H9 (cell line): ENCODE measurements around the gene MRTO4. TPM values are rescaled to one million over a fixed set of nuclear protein-coding genes. Genes with fewer than 3 reads are reported as not detected.

Experiments
- DNase-seq: peaks from one replicate; pipeline ENCODE4 v3.0.0-alpha.2; 2017
- H2AFZ ChIP-seq: one replicate; pipeline ENCODE4 v1.6.1; 2013; ENCODE audit warnings: mild to moderate bottlenecking, low read length, control low read depth, moderate library complexity
- H2AK5ac ChIP-seq: 2 replicates; pipeline ENCODE4 v1.6.1; 2013; ENCODE audit warnings: low read length, control low read depth, mixed read lengths; ENCODE audit not compliant: insufficient read length
- H2BK120ac ChIP-seq: one replicate; pipeline ENCODE4 v1.6.1; 2013; ENCODE audit warnings: low read depth, mild to moderate bottlenecking, low read length, control low read depth, inconsistent platforms; ENCODE audit not compliant: poor library complexity, severe bottlenecking
- H2BK12ac ChIP-seq: 2 replicates; pipeline ENCODE4 v1.6.1; 2013; ENCODE audit warnings: low read length, control low read depth, mixed read lengths, low read depth; ENCODE audit not compliant: insufficient read length
- H2BK15ac ChIP-seq: 2 replicates; pipeline ENCODE4 v1.6.1; 2013; ENCODE audit warnings: low read depth, low read length, control low read depth
- H2BK20ac ChIP-seq: one replicate; pipeline ENCODE4 v1.6.1; 2013; ENCODE audit warnings: low read depth, mild to moderate bottlenecking, low read length, control low read depth, inconsistent platforms; ENCODE audit not compliant: poor library complexity, severe bottlenecking
- H2BK5ac ChIP-seq: 2 replicates; pipeline ENCODE4 v1.6.1; 2013; ENCODE audit warnings: low read length, control low read depth, mixed read lengths; ENCODE audit not compliant: insufficient read length
- H3K14ac ChIP-seq: 2 replicates; pipeline ENCODE4 v1.6.1; 2013; ENCODE audit warnings: low read length, control low read depth; ENCODE audit not compliant: insufficient read depth
- H3K18ac ChIP-seq: 2 replicates; pipeline ENCODE4 v1.6.1; 2013; ENCODE audit warnings: low read depth, mild to moderate bottlenecking, mixed read lengths, low read length, control low read depth; ENCODE audit not compliant: insufficient read length
- H3K23ac ChIP-seq: 2 replicates; pipeline ENCODE4 v1.6.1; 2013; ENCODE audit warnings: low read length, control low read depth, mixed read lengths, low read depth; ENCODE audit not compliant: insufficient read length
- H3K23me2 ChIP-seq: 2 replicates; pipeline ENCODE4 v1.6.1; 2013; ENCODE audit warnings: low read depth, mild to moderate bottlenecking, mixed read lengths, low read length, control low read depth; ENCODE audit not compliant: insufficient read length, poor library complexity, severe bottlenecking
- H3K27ac ChIP-seq: 2 replicates; pipeline ENCODE4 v1.5.1; 2013; ENCODE audit warnings: low read length, control low read depth, mixed read lengths, low read depth; ENCODE audit not compliant: insufficient read length
- H3K27me3 ChIP-seq: 2 replicates; pipeline ENCODE4 v1.6.1; 2013; ENCODE audit warnings: low read length, control low read depth, inconsistent platforms; ENCODE audit not compliant: insufficient read depth
- H3K4ac ChIP-seq: 2 replicates; pipeline ENCODE4 v1.6.1; 2013; ENCODE audit warnings: low read depth, mild to moderate bottlenecking, control low read depth, inconsistent platforms, low read length, moderate library complexity
- H3K4me1 ChIP-seq: 2 replicates; pipeline ENCODE4 v1.6.1; 2013; ENCODE audit warnings: low read length, control low read depth, inconsistent platforms; ENCODE audit not compliant: insufficient read depth
- H3K4me2 ChIP-seq: 2 replicates; pipeline ENCODE4 v1.6.1; 2013; ENCODE audit warnings: low read length, control low read depth, mixed read lengths; ENCODE audit not compliant: insufficient read length, insufficient read depth
- H3K56ac ChIP-seq: 2 replicates; pipeline ENCODE4 v1.6.1; 2013; ENCODE audit warnings: low read depth, mild to moderate bottlenecking, mixed read lengths, low read length, control low read depth; ENCODE audit not compliant: insufficient read length
- H3K79me1 ChIP-seq: 2 replicates; pipeline ENCODE4 v1.6.1; 2013; ENCODE audit warnings: low read depth, mild to moderate bottlenecking, moderate library complexity, low read length, control low read depth, inconsistent platforms; ENCODE audit not compliant: insufficient read depth, poor library complexity, severe bottlenecking
- H3K79me2 ChIP-seq: 2 replicates; pipeline ENCODE4 v1.6.1; 2013; ENCODE audit warnings: low read length, control low read depth, inconsistent platforms; ENCODE audit not compliant: insufficient read depth
- H3K9ac ChIP-seq: 2 replicates; pipeline ENCODE4 v1.6.1; 2013; ENCODE audit warnings: low read length, control low read depth, mixed read lengths; ENCODE audit not compliant: insufficient read length; ENCODE audit errors: extremely low read depth
- H3K9me3 ChIP-seq: one replicate; pipeline ENCODE4 v1.6.1; 2013; ENCODE audit warnings: low read depth, low read length, inconsistent platforms; ENCODE audit not compliant: control insufficient read depth
- H3T11ph ChIP-seq: one replicate; pipeline ENCODE4 v1.6.1; 2013; ENCODE audit warnings: mild to moderate bottlenecking, low read length, control low read depth, inconsistent platforms
- H4K20me1 ChIP-seq: one replicate; pipeline ENCODE4 v1.6.1; 2013; ENCODE audit not compliant: control insufficient read depth, insufficient read length, insufficient read depth
- H4K5ac ChIP-seq: 2 replicates; pipeline ENCODE4 v1.6.1; 2013; ENCODE audit warnings: low read depth, mild to moderate bottlenecking, mixed read lengths, low read length, control low read depth; ENCODE audit not compliant: insufficient read length
- H4K8ac ChIP-seq: replicated peaks from 2 replicates; pipeline ENCODE4 v1.6.1; 2013; ENCODE audit warnings: low read length, control low read depth, mixed read lengths, low read depth; ENCODE audit not compliant: insufficient read length
- H4K91ac ChIP-seq: 2 replicates; pipeline ENCODE4 v1.6.1; 2013; ENCODE audit warnings: low read depth, mild to moderate bottlenecking, moderate library complexity, mixed read lengths, low read length, control low read depth; ENCODE audit not compliant: insufficient read length
- H3K27ac Mint-ChIP-seq, 3 experiments: 2 replicates in 2 of 3; 3 replicates in 1 of 3; pipeline ENCODE4 v1.8.0; 2020 to 2021; ENCODE audit warnings: mixed read lengths in 3 of 3, mild to moderate bottlenecking in 1 of 3, moderate library complexity in 1 of 3
- H3K27me3 Mint-ChIP-seq: 2 replicates; pipeline ENCODE4 v1.8.0; 2021; ENCODE audit warnings: low read depth, mild to moderate bottlenecking, moderate library complexity, mixed read lengths
- H3K36me3 Mint-ChIP-seq, 3 experiments: 2 replicates in 2 of 3; 3 replicates in 1 of 3; pipeline ENCODE4 v1.8.0; 2020 to 2021; ENCODE audit warnings: low read depth in 3 of 3, mixed read lengths in 3 of 3; ENCODE audit not compliant: insufficient read depth in 1 of 3
- H3K4me1 Mint-ChIP-seq, 2 experiments: 2 replicates each; pipeline ENCODE4 v1.8.0; 2020; ENCODE audit warnings: mixed read lengths in 2 of 2
- H3K4me3 Mint-ChIP-seq, 2 experiments: 2 replicates in 1 of 2; 3 replicates in 1 of 2; pipeline ENCODE4 v1.8.0; 2020 to 2021; ENCODE audit warnings: mild to moderate bottlenecking in 2 of 2, mixed read lengths in 2 of 2, moderate library complexity in 1 of 2
- H3K9me3 Mint-ChIP-seq, 2 experiments: 2 replicates in 1 of 2; 3 replicates in 1 of 2; pipeline ENCODE4 v1.8.0; 2020; ENCODE audit warnings: mild to moderate bottlenecking in 2 of 2, mixed read lengths in 2 of 2, moderate library complexity in 1 of 2
- WGBS: extraction: QIAGEN DNeasy Blood & Tissue Kit; methylation state at CpG from one replicate; pipeline ENCODE4 v1.1.7; 2013; ENCODE audit warnings: missing lambda C conversion rate, low lambda C conversion rate, mixed read lengths; ENCODE audit not compliant: insufficient read length; ENCODE audit errors: extremely low coverage; 5-methylcytosine and 5-hydroxymethylcytosine counted together
- total RNA-seq: library from RNA; stranded (reverse); gene quantifications from 2 replicates; pipeline ENCODE4 v1.2.1, GENCODE V29; 2021
- TF ChIP-seq, protein P1 (sequence below): fragments of 200-600 bp; sonication (generic); conservative IDR thresholded peaks from 3 replicates; pipeline ENCODE4 v1.8.0; 2021; ENCODE audit warnings: antibody characterized with exemption, mild to moderate bottlenecking

MRTO4 gene
- total RNA-seq, 1 experiment from 2014 or later, result 78.3 TPM

- Mint-ChIP-seq H3K36me3 (peaks cover 13 to 30% (median 26%) of the 10 kb centered on the region in 3 experiments; a peak in 6 of 7 replicates), H3K27ac (no peak overlapping the region), H3K4me3 (no peak overlapping the region), H3K9me3 (no peaks in the 10 kb centered on the region), H3K4me1 (no peaks in the 10 kb centered on the region), H3K27me3 (0 out of 2 replicates have a peak, but pooled peaks cover 1% of the 10 kb centered on the region)
- Histone ChIP-seq H3K27me3 (no peaks in the 10 kb centered on the region), H2BK5ac (no peak overlapping the region), H3K9ac (no peak overlapping the region), H2AK5ac (no peak overlapping the region), H4K8ac (no peak overlapping the region), H4K91ac (no peak overlapping the region), H3K4ac (no peak overlapping the region), H3K56ac (no peak overlapping the region), H3K14ac (no peak overlapping the region; the same call in 1 of the 2 replicates), H2BK12ac (no peak overlapping the region), H3K9me3 (no peaks in the 10 kb centered on the region), H2BK120ac (no peak overlapping the region), H2BK20ac (no peak overlapping the region), H3K23ac (no peak overlapping the region), H2AFZ (no peak overlapping the region), H3K4me2 (no peak overlapping the region), H3K23me2 (no peaks in the 10 kb centered on the region), H2BK15ac (no peak overlapping the region), H3K4me1 (no peaks in the 10 kb centered on the region), H3T11ph (no peak overlapping the region), H3K18ac (no peak overlapping the region), H3K79me1 (no peaks in the 10 kb centered on the region), H3K27ac (no peak overlapping the region), H3K79me2 (no peaks in the 10 kb centered on the region), H4K5ac (no peak overlapping the region), H4K20me1 (no peaks in the 10 kb centered on the region)
- TF ChIP-seq, protein P1, sequence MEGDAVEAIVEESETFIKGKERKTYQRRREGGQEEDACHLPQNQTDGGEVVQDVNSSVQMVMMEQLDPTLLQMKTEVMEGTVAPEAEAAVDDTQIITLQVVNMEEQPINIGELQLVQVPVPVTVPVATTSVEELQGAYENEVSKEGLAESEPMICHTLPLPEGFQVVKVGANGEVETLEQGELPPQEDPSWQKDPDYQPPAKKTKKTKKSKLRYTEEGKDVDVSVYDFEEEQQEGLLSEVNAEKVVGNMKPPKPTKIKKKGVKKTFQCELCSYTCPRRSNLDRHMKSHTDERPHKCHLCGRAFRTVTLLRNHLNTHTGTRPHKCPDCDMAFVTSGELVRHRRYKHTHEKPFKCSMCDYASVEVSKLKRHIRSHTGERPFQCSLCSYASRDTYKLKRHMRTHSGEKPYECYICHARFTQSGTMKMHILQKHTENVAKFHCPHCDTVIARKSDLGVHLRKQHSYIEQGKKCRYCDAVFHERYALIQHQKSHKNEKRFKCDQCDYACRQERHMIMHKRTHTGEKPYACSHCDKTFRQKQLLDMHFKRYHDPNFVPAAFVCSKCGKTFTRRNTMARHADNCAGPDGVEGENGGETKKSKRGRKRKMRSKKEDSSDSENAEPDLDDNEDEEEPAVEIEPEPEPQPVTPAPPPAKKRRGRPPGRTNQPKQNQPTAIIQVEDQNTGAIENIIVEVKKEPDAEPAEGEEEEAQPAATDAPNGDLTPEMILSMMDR, result no peak
- WGBS, result no CpG with 5 or more reads among the region's 5 CpGs
- no peak for DNase-seq
These were observed 11.1 kb downstream of the MRTO4 start for GRCh38 chr1:19262744-19263143.
